ENCODE data around the gene C2CD3. TPM values are rescaled to one million over a fixed set of nuclear protein-coding genes. Genes with fewer than 3 reads are reported as not detected.

Gene C2CD3
- polyA plus RNA-seq, 1 experiment: 8.7 TPM

- H3K9me3 ChIP-seq (ENCODE audit: control insufficient read depth, insufficient read depth, low read length): no peaks in the 10 kb centered on the region; the same call in 1 of the 2 replicates
- no peak for TF ChIP-seq CTCF (IDR thresholded peaks at IDR 0.05; ENCODE audit: low read depth, low read length)
- no peak overlapping the region for H3K27ac ChIP-seq (ENCODE audit: low read depth, low read length)
- DNase-seq (ENCODE audit: low read depth, low spot score): no peak
- CTCF ChIA-PET: no interaction called here
- H3K4me3 ChIP-seq (ENCODE audit: low read depth, low read length): no peak overlapping the region
- POLR2A ChIA-PET: no interaction called here
- no peaks in the 10 kb centered on the region for H3K27me3 ChIP-seq (ENCODE audit: control insufficient read depth, insufficient read depth, low read length)
Observed at GRCh38 chr11:74005721-74006517, 164.9 kb downstream of the C2CD3 start.

DNA sequence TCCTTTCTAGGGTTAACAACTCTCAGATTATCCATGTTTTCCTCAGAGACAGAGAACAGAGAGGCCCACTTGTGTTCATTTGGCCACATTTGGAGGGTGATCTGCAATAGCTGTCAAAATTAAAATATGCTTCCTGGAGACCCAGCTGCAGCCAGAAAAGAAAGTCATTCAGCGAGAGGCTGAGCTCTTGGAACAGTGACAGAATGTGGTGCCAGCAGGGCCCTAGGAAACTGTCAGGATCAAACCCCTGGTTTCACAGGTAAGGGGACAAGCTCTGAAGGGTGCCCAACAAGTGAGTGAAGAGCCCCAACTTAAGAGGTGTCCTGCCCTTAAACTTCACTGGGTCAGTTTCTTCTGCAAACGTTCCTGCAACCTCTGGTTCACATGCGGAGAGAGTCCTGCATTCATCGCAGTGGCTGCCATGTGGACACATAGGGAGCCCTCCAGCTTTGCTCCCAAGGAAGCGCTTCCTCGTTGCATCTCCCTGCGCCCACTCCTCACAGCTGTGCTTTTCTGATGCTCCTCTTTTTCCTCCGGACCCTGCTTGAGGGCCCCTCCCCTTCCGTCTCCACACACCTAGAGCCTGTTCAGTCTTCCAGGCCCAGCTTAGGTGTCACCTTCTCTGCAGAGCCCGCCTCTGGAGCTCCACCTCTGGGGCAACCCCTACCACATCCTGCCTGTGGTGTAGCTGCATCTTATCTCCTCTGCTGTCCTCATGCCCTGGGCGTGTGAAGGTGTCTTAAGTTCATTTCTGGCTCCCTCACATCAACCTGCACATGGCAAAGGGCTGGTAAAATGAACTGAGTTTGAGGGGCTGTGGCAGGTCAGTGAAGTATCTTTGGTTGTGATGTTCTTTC, 165.8 kb downstream of the C2CD3 start:
- Histone ChIP-seq H3K4me3 (ENCODE audit: low read depth, low read length) (no peak overlapping the region), H3K9me3 (ENCODE audit: control insufficient read depth, insufficient read depth, low read length) (no peaks in the 10 kb centered on the region; the same call in 1 of the 2 replicates), H3K27me3 (ENCODE audit: control insufficient read depth, insufficient read depth, low read length) (no peaks in the 10 kb centered on the region), H3K27ac (ENCODE audit: low read depth, low read length) (no peak overlapping the region)
- POLR2A ChIA-PET: no interaction called here
- no peak for DNase-seq (ENCODE audit: low read depth, low spot score)
- CTCF ChIA-PET: no interaction called here
- no peak for TF ChIP-seq CTCF (IDR thresholded peaks at IDR 0.05; ENCODE audit: low read depth, low read length)

- no peak for TF ChIP-seq CTCF (IDR thresholded peaks at IDR 0.05; ENCODE audit: low read depth, low read length)
Observed at GRCh38 chr11:74004046-74004695, 166.6 kb downstream of the C2CD3 start.

DNA sequence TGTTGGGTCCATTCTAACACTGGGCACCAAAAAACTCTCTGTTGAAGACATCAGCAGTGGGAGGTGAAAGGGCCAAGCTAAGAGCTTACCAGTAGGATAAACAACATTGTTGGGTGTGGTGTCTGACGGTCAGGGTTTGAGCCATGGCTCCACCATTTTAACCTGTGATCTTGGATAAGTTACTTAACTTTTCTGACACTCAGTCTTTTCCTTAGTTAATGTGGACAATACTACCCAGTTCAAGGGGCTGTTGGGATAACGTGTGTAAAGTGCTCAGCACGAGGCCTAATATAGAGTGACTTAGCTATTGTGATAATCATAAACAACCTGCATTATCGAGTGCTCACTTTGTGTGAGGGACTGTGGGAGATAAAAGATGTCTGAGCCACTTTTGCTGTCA, 168.0 kb downstream of the C2CD3 start:
- ChIA-PET POLR2A (no interaction called here), CTCF (no interaction called here)
- no peak for TF ChIP-seq CTCF (IDR thresholded peaks at IDR 0.05; ENCODE audit: low read depth, low read length)
- no peak overlapping the region for H3K4me3 ChIP-seq (ENCODE audit: low read depth, low read length)
- H3K27ac ChIP-seq (ENCODE audit: low read depth, low read length): no peak overlapping the region
- no peaks in the 10 kb centered on the region for H3K27me3 ChIP-seq (ENCODE audit: control insufficient read depth, insufficient read depth, low read length)
- no peak for DNase-seq (ENCODE audit: low read depth, low spot score)
- no peaks in the 10 kb centered on the region; the same call in 1 of the 2 replicates for H3K9me3 ChIP-seq (ENCODE audit: control insufficient read depth, insufficient read depth, low read length)

More at GRCh38 chr11:74004046-74004695, 166.6 kb downstream of the C2CD3 start:
- Histone ChIP-seq H3K27ac (ENCODE audit: low read depth, low read length) (no peak overlapping the region), H3K27me3 (ENCODE audit: control insufficient read depth, insufficient read depth, low read length) (no peaks in the 10 kb centered on the region), H3K9me3 (ENCODE audit: control insufficient read depth, insufficient read depth, low read length) (no peaks in the 10 kb centered on the region; the same call in 1 of the 2 replicates), H3K4me3 (ENCODE audit: low read depth, low read length) (no peak overlapping the region)
- no peak for DNase-seq (ENCODE audit: low read depth, low spot score)
- ChIA-PET CTCF (no interaction called here), POLR2A (no interaction called here)
